ENCODE results near the gene ESPNL. TPM values are rescaled to one million over a fixed set of nuclear protein-coding genes. Genes with fewer than 3 reads are reported as not detected.

ESPNL gene
- total RNA-seq, 4 donors from 2014 or later, result 0.19 to 0.47 (median 0.25) TPM

GRCh38 chr2:238128534-238129001 is 28.4 kb downstream of the ESPNL start:
- no peak for DNase-seq (ENCODE audit: low spot score)
- ATAC-seq (ENCODE audit: low FRiP score), result no peak
- TF ChIP-seq, protein P1, sequence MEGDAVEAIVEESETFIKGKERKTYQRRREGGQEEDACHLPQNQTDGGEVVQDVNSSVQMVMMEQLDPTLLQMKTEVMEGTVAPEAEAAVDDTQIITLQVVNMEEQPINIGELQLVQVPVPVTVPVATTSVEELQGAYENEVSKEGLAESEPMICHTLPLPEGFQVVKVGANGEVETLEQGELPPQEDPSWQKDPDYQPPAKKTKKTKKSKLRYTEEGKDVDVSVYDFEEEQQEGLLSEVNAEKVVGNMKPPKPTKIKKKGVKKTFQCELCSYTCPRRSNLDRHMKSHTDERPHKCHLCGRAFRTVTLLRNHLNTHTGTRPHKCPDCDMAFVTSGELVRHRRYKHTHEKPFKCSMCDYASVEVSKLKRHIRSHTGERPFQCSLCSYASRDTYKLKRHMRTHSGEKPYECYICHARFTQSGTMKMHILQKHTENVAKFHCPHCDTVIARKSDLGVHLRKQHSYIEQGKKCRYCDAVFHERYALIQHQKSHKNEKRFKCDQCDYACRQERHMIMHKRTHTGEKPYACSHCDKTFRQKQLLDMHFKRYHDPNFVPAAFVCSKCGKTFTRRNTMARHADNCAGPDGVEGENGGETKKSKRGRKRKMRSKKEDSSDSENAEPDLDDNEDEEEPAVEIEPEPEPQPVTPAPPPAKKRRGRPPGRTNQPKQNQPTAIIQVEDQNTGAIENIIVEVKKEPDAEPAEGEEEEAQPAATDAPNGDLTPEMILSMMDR (IDR thresholded peaks at IDR 0.05), result no peak

- no peak for DNase-seq (ENCODE audit: low spot score)
- TF ChIP-seq, protein P1 (IDR thresholded peaks at IDR 0.05), result no peak
- no peak for ATAC-seq (ENCODE audit: low FRiP score)
Measured at GRCh38 chr2:238129166-238130010, 29.2 kb downstream of the ESPNL start.

DNA sequence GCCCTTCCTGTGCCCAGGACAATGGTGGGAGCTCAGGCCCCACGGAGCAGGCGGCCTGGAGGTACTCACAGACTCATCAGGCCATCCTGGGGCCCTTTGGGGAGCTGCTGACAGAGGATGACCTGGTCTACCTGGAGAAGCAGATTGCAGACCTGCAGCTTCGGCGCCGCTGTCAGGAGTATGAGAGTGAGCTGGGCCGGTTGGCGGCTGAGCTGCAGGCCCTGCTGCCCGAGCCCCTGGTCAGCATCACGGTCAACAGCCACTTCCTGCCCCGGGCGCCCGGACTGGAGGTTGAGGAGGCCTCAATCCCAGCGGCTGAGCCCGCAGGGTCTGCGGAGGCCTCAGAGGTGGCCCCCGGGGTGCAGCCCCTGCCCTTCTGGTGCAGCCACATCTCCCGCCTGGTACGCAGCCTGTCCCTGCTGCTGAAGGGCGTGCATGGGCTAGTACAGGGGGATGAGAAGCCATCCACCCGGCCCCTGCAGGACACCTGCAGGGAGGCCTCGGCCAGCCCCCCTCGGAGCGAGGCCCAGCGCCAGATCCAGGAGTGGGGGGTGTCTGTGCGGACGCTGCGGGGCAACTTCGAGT is 30.1 kb downstream of the ESPNL start:
- DNase-seq (ENCODE audit: low spot score) (no peak), ATAC-seq (ENCODE audit: low FRiP score) (no peak)
- TF ChIP-seq, protein P1 (IDR thresholded peaks at IDR 0.05), result no peak

- ATAC-seq (ENCODE audit: low FRiP score) (no peak), DNase-seq (ENCODE audit: low spot score) (no peak)
- TF ChIP-seq, protein P1 (IDR thresholded peaks at IDR 0.05), result no peak
Measured at GRCh38 chr2:238130696-238131628, 30.8 kb downstream of the ESPNL start.

DNA sequence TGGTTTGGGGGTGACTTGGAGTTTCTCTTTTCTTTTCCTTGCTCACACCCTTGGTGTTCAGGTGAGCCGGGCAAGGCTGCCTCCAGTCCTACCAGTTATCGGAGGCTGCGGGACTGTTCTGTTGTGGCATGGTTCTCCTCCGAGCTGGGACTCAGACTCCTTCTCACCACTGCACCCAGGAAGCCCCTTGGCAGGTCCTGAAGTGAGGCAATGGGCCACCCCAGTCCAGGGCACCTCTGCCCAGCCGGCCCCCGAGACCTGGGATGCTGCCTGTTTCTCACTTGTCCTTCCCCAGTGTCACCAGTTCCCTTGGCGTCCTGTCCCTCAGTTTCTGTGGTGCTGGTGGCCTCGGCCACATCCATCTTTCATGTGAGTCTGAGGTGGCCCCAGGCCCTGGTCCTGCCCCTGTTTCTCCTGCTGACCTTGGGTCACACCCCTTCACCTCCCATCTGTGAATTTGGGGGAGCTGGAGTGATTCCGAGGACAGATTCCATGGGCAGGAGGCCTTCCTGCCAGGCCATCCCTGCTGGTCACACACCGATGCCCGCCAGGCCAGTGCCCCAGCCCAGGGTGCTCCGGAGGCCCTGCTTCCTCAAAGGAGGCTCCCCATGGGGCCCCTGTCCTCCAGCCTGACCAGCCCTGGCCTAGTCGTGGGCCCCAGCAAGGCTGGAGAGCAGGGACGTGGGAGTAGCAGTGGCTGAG is 31.8 kb downstream of the ESPNL start:
- DNase-seq (ENCODE audit: low spot score), result no peak
- ATAC-seq (ENCODE audit: low FRiP score), result no peak
- TF ChIP-seq, protein P1 (IDR thresholded peaks at IDR 0.05), result no peak
